CD4-positive, alpha-beta T cell (primary cell): Measurements from ENCODE around the gene CX3CL1. TPM values are rescaled to one million over a fixed set of nuclear protein-coding genes. Genes with fewer than 3 reads are reported as not detected.
"Not testable (repeated sequence)": the region's sequence is repeated elsewhere in the genome, so short reads cannot be mapped to it uniquely, and the experiment has no call there.

ENCODE experiments used
- ATAC-seq: fragments of 200-7000 bp; cut with Tn5 transposase; one replicate; pipeline ENCODE4 v1.10.0; 2022; ENCODE audit warnings: mild to moderate bottlenecking; ENCODE audit not compliant: poor library complexity
- CTCF ChIA-PET: fragments of 350-600 bp; sonication (Branson Sonifier 250); formaldehyde crosslinking; loops from one replicate; lab custom pipeline; 2021; ENCODE audit warnings: antibody characterized with exemption, inconsistent platforms; lab: Charles Lee
- POLR2A ChIA-PET: fragments of 350-600 bp; sonication (Branson Sonifier 250); formaldehyde crosslinking; loops from one replicate; lab custom pipeline; 2021; ENCODE audit warnings: antibody characterized with exemption, inconsistent platforms; lab: Charles Lee
- DNase-seq, 14 experiments: peaks; one replicate each; pipeline ENCODE4 v3.0.0-alpha.2; 2013 to 2020; ENCODE audit warnings: mixed read lengths in 2 of 14
- H3K27ac ChIP-seq, 2 donors: one replicate each; pipeline versions ENCODE4 v1.5.1 to v1.7.0; 2013; ENCODE audit warnings: low read length in 2 of 2, low read depth in 1 of 2, mild to moderate bottlenecking in 1 of 2
- H3K27me3 ChIP-seq, 2 experiments: 1 replicate in 1 of 2; 2 replicates in 1 of 2; pipeline versions ENCODE4 v1.6.1 to v1.7.0; 2013; ENCODE audit warnings: low read length in 2 of 2, control low read depth in 1 of 2, mild to moderate bottlenecking in 1 of 2, moderate library complexity in 1 of 2; ENCODE audit not compliant: insufficient read depth in 2 of 2, control insufficient read depth in 1 of 2
- H3K36me3 ChIP-seq: one replicate; pipeline ENCODE4 v1.6.1; 2013; ENCODE audit warnings: low read length, control low read depth; ENCODE audit not compliant: insufficient read depth
- H3K4me1 ChIP-seq: one replicate; pipeline ENCODE4 v1.6.1; 2013; ENCODE audit warnings: low read length, control low read depth; ENCODE audit not compliant: insufficient read depth
- H3K4me3 ChIP-seq: one replicate; pipeline ENCODE4 v1.5.1; 2013; ENCODE audit warnings: mild to moderate bottlenecking, low read length, moderate library complexity
- H3K9me3 ChIP-seq, 2 experiments: 1 replicate in 1 of 2; 2 replicates in 1 of 2; pipeline versions ENCODE4 v1.6.1 to v1.7.0; 2013; ENCODE audit warnings: low read length in 2 of 2, mild to moderate bottlenecking in 2 of 2, control low read depth in 1 of 2, moderate library complexity in 1 of 2; ENCODE audit not compliant: control insufficient read depth in 1 of 2, insufficient read depth in 1 of 2
- H3K27ac Mint-ChIP-seq: one replicate; pipeline ENCODE4 v1.8.0; 2020; ENCODE audit warnings: mixed read lengths
- H3K27me3 Mint-ChIP-seq: one replicate; pipeline ENCODE4 v1.8.0; 2021; ENCODE audit warnings: mixed read lengths
- H3K36me3 Mint-ChIP-seq: one replicate; pipeline ENCODE4 v1.8.0; 2021; ENCODE audit warnings: low read depth, mixed read lengths
- H3K4me1 Mint-ChIP-seq: one replicate; pipeline ENCODE4 v1.8.0; 2021; ENCODE audit warnings: low read depth, mixed read lengths
- H3K4me3 Mint-ChIP-seq: one replicate; pipeline ENCODE4 v1.8.0; 2020; ENCODE audit warnings: mild to moderate bottlenecking, mixed read lengths
- H3K9me3 Mint-ChIP-seq: one replicate; pipeline ENCODE4 v1.8.0; 2020; ENCODE audit warnings: mixed read lengths
- intact Hi-C, 2 experiments: fragments of 100-400 bp; cut with DNase I in 1 of 2; cut with micrococcal nuclease in 1 of 2; formaldehyde crosslinking; loops; one replicate each; pipeline versions ENCODE4 v1.15.1 to v1.9.0; 2023 to 2025; cut with DNase I, micrococcal nuclease
- total RNA-seq, 174 experiments: library from RNA in 2 of 174; stranded (reverse) in 2 of 174; gene quantifications; one replicate each; pipeline ENCODE4 v1.2.3 and lab custom pipeline; 2021 to 2026
- TF ChIP-seq, protein P1 (sequence below): fragments of 200-600 bp; IDR thresholded peaks from one replicate; pipeline ENCODE4 v1.8.0; 2022; ENCODE audit warnings: antibody characterized with exemption, mild to moderate bottlenecking

Gene CX3CL1
- total RNA-seq, 2 experiments from 2014 or later = not detected

DNA sequence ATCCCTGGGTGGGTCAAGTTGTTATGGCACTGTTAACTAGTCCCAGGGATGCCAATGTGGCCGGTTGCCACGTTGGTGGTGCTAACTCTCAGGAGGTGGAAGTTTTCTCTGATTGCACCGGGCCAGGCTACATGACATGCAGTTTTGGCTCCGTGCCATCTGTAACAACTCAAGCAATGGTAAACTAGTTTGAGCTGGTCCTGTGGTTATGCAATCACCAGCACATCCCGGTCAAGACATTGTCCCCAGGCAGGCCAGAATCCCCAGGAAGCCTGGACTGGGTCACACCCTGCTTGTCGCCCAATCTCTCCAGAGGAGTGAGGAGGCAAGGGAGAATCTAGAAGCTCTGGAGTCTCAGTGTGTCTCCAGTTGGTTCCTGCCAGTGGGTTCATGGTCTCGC, 22.2 kb downstream of the CX3CL1 start:
- no peak overlapping the region for H3K4me3 Mint-ChIP-seq
- DNase-seq = no peak
- TF ChIP-seq, protein P1, sequence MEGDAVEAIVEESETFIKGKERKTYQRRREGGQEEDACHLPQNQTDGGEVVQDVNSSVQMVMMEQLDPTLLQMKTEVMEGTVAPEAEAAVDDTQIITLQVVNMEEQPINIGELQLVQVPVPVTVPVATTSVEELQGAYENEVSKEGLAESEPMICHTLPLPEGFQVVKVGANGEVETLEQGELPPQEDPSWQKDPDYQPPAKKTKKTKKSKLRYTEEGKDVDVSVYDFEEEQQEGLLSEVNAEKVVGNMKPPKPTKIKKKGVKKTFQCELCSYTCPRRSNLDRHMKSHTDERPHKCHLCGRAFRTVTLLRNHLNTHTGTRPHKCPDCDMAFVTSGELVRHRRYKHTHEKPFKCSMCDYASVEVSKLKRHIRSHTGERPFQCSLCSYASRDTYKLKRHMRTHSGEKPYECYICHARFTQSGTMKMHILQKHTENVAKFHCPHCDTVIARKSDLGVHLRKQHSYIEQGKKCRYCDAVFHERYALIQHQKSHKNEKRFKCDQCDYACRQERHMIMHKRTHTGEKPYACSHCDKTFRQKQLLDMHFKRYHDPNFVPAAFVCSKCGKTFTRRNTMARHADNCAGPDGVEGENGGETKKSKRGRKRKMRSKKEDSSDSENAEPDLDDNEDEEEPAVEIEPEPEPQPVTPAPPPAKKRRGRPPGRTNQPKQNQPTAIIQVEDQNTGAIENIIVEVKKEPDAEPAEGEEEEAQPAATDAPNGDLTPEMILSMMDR = no peak
- no peaks in the 10 kb centered on the region for H3K9me3 Mint-ChIP-seq
- H3K4me1 Mint-ChIP-seq = no peaks in the 10 kb centered on the region
- CTCF ChIA-PET = no interaction called here
- ATAC-seq = no peak
- H3K27me3 Mint-ChIP-seq = peaks cover 6% of the 10 kb centered on the region
- H3K9me3 ChIP-seq = no peaks in the 10 kb centered on the region
- no peak overlapping the region for H3K27ac ChIP-seq
- no peak overlapping the region for H3K4me3 ChIP-seq
- H3K27me3 ChIP-seq = no peaks in the 10 kb centered on the region
- POLR2A ChIA-PET = no interaction called here
- intact Hi-C loops = no loop called here
- no peaks in the 10 kb centered on the region for H3K36me3 Mint-ChIP-seq
- H3K27ac Mint-ChIP-seq = no peak overlapping the region
- no peaks in the 10 kb centered on the region for H3K36me3 ChIP-seq
- no peaks in the 10 kb centered on the region for H3K4me1 ChIP-seq

DNA sequence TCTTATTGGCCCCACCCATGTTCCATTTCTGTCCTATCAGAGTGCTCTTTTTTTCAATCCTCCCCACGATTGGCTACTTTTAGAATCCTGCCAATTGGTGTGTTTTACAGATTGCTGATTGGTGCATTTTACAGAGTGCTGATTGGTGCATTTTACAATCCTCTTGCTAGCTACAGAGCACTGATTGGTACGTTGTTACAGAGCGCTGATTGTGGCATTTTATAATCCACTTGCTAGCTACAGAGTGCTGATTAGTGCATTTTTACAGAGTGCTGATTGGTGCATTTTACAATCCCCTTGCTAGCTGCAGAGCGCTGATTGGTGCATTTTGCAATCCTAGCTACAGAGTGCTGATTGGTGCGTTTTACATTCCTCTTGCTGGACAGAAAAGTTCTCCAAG, 22.7 kb downstream of the CX3CL1 start:
- Histone ChIP-seq H3K27ac (no peak overlapping the region), H3K27me3 (no peaks in the 10 kb centered on the region), H3K4me1 (no peaks in the 10 kb centered on the region), H3K4me3 (no peak overlapping the region), H3K9me3 (no peaks in the 10 kb centered on the region), H3K36me3 (no peaks in the 10 kb centered on the region)
- DNase-seq = no peak
- TF ChIP-seq, protein P1 = no peak
- ATAC-seq = no peak
- Mint-ChIP-seq H3K27me3 (peaks cover 6% of the 10 kb centered on the region), H3K9me3 (no peaks in the 10 kb centered on the region), H3K27ac (no peak overlapping the region), H3K36me3 (no peaks in the 10 kb centered on the region), H3K4me1 (no peaks in the 10 kb centered on the region), H3K4me3 (no peak overlapping the region)
- CTCF ChIA-PET = interaction anchor here (0.7 kb wide), 1 partner anchor 563 kb away, joined by 3 read pairs; no protein-coding TSS in a partner anchor
- POLR2A ChIA-PET = no interaction called here
- intact Hi-C loops = no loop called here

DNA sequence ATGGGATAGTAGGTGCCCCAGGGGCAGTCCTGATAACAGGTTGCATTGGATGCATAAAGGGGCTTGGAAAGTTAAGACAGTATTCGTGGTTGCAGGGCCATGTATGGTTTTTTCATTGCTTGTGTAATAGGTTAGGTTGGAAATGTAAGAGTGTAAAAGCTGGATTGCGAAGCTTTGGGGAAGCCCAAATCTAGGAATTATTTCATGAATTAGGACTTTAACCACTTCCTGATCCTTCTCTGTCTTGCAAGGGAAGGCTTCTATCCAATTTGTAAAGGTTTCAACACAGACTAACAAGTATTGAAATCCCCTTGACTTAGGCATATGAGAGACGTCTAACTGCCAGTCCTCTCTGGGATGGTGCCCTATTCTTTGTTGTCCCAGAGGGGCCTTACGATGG, 24.5 kb downstream of the CX3CL1 start:
- Histone ChIP-seq H3K36me3 (no peaks in the 10 kb centered on the region), H3K4me1 (no peaks in the 10 kb centered on the region), H3K27ac (no peak overlapping the region), H3K27me3 (no peaks in the 10 kb centered on the region), H3K9me3 (no peaks in the 10 kb centered on the region), H3K4me3 (no peak overlapping the region)
- Mint-ChIP-seq H3K36me3 (no peaks in the 10 kb centered on the region), H3K27ac (no peak overlapping the region), H3K4me1 (no peaks in the 10 kb centered on the region), H3K9me3 (no peaks in the 10 kb centered on the region), H3K4me3 (no peak overlapping the region), H3K27me3 (peaks cover 6% of the 10 kb centered on the region)
- ChIA-PET POLR2A (no interaction called here), CTCF (no interaction called here)
- intact Hi-C loops = no loop called here
- no peak for DNase-seq
- no peak for ATAC-seq
- TF ChIP-seq, protein P1 = no peak

DNA sequence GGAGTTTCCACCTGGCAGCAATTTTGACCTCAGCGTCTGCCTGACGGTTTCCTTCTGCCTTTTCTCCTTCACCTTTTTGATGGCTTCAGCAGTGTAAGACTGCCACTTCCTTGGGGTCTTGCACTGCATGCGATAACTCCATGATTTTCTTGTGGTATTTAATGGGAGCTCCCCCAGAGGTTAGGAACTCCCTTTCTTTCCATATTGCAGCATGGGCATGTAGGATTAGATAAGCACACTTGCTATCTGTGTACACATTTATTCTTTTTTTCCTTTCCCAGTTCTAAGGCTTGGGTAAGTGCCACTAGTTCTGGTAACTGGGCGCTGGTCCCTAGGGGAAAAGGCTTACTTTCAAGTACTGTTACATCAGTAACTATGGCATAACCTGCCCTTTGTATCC, 25.2 kb downstream of the CX3CL1 start:
- intact Hi-C loops, H3K36me3 ChIP-seq, CTCF ChIA-PET, H3K4me1 ChIP-seq, H3K4me3 ChIP-seq, H3K4me3 Mint-ChIP-seq, H3K27me3 ChIP-seq, POLR2A ChIA-PET, H3K4me1 Mint-ChIP-seq, H3K27ac ChIP-seq, H3K9me3 Mint-ChIP-seq, H3K27me3 Mint-ChIP-seq, H3K36me3 Mint-ChIP-seq, H3K9me3 ChIP-seq, ATAC-seq, DNase-seq, H3K27ac Mint-ChIP-seq: not testable (repeated sequence)
